ENCODE data around the gene ADGRG7.
"Not testable (repeated sequence)": the region's sequence is repeated elsewhere in the genome, so short reads cannot be mapped to it uniquely, and the experiment has no call there.

The ADGRG7 gene, protein sequence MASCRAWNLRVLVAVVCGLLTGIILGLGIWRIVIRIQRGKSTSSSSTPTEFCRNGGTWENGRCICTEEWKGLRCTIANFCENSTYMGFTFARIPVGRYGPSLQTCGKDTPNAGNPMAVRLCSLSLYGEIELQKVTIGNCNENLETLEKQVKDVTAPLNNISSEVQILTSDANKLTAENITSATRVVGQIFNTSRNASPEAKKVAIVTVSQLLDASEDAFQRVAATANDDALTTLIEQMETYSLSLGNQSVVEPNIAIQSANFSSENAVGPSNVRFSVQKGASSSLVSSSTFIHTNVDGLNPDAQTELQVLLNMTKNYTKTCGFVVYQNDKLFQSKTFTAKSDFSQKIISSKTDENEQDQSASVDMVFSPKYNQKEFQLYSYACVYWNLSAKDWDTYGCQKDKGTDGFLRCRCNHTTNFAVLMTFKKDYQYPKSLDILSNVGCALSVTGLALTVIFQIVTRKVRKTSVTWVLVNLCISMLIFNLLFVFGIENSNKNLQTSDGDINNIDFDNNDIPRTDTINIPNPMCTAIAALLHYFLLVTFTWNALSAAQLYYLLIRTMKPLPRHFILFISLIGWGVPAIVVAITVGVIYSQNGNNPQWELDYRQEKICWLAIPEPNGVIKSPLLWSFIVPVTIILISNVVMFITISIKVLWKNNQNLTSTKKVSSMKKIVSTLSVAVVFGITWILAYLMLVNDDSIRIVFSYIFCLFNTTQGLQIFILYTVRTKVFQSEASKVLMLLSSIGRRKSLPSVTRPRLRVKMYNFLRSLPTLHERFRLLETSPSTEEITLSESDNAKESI

DNA sequence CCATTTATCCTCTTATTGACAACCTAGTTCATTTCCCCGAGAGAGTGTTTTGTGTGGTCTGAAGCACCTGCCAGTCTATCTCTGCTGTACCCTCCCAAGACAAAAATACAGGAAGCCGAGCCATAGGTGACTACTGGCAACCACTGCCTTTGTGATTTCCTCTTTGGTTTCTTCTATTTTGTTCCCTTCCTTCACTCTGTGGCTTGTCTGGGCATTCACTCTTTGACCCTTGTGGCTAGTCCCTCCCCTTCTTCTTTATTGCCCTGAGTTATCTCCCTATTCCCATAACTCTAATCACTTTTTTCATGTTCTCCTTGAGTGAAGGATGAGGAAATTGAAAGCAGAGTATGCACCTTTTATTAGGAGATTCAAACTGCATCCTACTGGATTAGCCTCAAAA, at the start of gene ADGRG7:
Gene ADGRG7 (plus strand): TSS at position 297 of the 400 bp plus-strand sequence. CDS start 256 bp downstream, outside the sequence.
- no peak for DNase-seq (ENCODE audit: low spot score)

DNA sequence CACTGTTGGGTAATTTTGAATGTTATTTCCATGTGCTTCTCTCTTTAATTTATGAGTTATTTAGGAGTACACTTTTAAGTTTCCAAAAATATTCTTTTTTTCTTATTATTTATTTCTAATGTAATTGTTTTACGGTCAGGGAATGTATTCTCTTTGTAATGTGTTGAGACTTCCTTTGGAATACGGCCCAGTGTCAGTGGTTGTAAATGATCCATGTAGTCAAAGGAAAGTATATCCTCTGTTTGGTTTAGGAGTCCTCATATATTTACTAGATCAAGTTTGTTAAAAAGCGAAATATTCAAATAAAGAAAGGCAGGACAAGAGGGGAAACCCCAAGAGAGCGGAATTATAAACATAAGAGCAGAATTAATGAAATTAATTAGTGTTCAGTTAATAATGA, 49.0 kb upstream of the ADGRG7 start:
- DNase-seq (ENCODE audit: low spot score), result no peak

DNA sequence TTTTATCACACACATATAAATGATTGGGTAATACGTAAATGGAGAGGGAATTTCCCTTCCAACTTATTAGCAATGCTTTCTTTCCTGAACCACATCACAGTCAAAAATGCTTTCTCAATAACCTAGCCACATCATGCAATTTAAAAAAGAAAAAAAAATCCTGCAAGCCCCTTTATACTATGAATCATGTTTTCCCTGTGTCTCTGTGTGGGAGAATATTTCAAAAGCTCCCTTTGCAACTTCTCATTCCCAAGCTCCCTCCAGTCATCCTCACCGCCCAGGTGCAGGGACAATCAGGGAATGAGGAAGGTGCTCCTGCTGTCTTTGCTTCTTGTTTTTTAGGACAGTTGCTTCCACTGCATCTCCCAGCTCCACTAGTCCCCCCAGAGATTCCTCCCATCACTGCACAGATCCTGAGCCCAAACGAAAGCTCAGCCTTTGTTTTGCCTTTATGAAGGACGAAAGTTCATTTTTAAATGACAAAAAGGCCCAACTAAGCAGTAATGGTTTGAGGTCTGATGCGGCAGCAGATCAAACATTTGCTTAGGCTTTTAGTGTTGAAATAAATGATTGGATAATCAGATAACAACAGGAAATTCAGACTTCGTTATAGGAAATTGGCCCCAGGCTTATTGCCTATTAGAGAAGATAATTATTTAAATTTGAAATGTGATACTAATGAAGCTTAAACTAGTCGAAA, 47.8 kb upstream of the ADGRG7 start:
- DNase-seq (ENCODE audit: low spot score), result peak; percentile 57

DNA sequence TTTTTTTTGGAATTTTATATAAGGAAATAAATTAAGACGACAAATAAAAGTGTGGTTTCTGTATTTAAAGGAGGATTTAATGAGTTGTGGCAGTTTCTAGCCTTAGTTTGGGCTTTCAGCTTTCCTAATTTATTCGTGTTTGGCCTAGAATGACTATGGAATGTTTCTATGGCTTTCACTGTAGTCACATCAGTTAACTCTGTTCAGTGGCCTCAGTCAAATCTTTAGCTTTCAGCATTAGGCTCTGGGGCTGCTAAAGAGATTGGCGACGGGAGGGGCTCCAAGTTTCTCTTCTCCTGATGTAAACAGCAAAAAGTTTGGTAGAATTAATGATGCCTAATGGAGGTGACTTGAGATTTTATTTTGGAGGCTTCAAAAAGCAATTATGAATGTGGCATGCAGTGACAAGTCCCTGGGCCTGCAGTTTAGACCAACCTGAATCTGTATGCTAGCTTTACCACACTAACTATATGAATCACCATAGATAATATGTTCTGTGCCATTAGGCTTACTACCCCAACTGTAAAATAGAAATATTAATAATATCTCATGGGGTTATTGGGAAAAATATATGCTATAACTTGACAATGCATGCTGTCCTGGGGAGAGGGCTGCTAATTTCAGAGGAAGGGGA, 47.1 kb upstream of the ADGRG7 start:
- DNase-seq (ENCODE audit: low spot score), result no peak

DNA sequence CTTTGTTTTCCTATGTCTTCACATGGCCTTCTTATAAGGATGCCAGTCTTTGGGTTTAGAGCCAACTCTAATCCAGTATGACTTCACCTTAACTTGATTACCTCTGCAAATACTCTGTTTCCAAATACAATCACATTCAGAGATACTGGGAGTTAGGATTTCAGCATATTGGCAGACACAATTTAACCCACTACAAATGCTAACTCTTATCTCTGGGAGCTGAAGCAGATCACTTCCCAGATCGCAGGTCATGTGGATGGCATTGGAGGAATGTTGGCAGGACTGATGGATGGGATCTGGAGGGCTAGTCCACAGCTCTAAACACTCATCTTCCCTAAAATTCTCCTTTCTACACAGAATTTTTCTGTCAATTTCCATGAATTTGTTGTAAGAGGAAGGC, 46.2 kb upstream of the ADGRG7 start:
- no peak for DNase-seq (ENCODE audit: low spot score)

DNA sequence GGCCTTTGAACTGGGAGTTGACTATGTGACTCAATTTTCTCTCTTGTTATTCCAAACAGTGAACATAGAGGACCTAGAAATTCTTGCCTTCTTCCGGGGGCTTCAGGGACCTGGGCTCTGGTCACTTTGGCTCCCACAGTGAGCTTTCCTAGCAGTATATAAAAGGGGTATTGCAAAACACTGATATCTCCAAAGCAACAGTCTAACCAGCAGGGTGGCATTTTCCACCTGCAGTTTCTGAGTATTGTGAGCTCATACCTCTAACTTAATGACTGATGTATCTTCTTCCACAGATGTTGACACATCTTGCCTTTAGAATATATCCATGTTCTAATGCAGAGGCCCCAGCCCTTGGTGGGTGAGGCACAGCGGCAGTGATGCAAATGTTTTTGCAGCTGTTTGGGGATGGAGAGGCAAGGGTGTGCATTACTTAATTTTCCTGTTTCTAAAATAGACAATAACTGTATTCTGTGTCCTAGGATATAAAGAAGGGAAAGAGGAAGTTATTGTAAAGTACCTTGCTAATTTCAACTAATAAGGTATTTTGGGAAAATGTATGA, 45.7 kb upstream of the ADGRG7 start:
- no peak for DNase-seq (ENCODE audit: low spot score)

DNA sequence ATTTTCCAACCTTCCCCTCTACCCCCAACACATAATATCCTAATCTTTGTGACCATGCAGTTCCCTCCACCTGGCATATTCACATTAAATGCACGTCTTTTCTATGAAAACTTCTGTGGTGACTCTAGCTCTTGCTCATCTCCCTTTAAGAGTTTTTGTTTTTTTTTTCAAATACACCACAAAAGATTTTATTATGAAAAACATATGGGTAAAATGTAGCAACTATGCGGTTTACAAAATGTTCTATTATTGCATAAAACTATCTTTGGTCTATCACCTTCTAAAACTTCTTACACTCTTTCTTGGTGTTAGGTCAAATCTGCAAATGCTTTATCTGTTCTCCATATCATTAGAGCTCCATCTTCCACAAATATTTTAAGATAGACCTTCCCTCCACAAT, 38.6 kb upstream of the ADGRG7 start:
- peak; percentile 21 for DNase-seq (ENCODE audit: low spot score)

DNA sequence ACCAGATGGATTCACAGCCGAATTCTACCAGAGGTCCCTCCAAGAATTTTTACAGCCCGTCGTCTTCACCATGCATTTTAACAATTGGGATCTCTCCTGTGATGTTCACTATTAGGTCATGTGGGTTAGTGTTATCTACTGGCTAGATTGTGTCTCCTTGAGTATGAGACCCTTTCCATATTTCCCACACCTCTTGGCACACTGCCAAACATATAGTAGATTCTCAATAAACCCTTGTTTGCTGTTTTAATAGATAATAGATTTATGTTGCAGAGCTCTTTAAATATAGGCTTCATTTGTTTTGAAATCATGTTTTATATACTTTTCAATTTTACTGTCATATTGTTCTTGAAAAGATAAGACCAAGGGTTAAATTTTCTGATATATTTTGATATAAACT, 34.9 kb upstream of the ADGRG7 start:
- no peak for DNase-seq (ENCODE audit: low spot score)

DNA sequence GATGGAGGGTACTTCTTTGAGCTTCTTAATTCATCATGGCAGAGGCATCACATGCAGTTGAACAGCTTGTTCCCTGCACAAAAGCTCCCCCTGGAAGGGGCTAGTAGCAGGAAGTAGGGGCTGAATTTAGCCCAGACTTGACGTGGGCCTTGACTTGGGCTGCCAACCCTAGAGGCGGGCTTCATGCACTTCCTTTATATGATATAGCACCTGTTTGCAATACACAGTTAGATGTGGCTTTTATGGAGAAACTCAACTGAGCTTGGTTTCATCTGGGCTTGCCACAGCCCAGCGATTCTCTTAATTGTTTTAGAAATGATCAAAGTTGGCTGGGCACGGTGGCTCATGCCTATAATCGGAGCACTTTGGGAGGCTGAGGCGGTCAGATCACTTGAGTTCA, 33.7 kb upstream of the ADGRG7 start:
- no peak for DNase-seq (ENCODE audit: low spot score)

DNA sequence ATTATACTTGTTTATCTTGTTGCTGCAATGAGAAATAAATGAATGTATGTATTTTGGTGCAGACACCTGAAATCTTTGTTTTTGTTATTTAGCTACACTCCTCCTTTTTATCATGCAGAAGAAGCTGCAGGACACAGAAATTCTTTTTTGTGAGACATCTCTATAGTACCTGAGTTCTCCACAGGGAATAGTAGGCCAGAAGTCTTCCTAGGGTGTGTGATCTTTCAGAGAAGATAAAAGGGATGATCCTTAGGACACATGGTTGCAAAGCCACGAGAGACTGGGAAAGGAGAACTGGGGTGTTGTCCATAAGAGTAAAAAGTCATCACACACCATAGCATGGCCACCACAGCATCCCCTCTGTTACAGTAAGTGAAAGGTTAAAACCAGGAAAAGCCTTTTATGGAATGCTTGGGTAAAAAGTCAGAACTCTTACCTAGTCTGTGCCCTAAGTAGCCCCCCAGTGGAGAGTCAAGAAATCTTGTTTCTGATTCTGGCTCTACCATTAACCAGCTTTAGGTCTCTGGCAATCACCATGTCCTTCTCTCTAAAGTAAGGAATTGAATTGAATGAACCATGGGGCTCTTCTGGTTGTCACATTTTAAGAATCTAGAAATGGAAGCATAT, 31.9 kb upstream of the ADGRG7 start:
- DNase-seq (ENCODE audit: low spot score), result no peak

DNA sequence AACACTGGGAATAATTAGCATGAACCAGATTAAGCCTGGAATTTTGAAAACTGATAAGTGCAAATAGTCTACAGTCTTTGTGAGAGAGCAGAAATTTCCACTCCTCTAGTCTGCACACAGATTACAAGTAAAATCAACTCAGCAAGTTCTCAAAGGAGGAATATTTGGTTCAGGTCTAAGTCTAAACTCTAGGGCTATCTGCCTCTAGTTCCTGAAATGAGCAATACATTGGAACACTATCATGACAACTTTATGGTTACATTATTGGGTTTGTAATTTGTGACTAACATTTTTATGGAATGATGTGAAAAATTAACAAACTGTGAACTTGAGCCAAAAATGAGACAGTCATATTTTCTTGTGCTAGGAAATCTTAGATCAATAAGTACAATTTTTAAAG, 30.8 kb upstream of the ADGRG7 start:
- DNase-seq (ENCODE audit: low spot score), result no peak

DNA sequence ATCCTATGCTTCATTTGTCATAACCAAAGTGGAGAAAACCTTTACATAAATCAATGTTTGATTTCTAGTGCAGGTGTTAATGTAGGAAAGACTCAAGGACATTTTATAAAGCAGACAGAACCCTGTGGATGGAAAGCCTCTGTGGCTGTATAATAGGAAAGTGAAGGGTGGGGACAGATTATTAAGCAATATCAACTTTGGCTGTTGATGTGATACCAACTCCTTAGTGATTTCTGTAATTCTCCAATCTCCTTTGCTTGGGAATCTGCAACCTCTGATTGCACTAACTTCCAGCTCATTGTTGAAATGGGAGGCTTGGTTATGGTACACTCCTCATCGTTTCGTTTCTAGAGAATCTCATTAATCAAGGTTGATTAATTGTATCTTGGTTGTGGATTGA, 29.3 kb upstream of the ADGRG7 start:
- DNase-seq (ENCODE audit: low spot score), result no peak

DNA sequence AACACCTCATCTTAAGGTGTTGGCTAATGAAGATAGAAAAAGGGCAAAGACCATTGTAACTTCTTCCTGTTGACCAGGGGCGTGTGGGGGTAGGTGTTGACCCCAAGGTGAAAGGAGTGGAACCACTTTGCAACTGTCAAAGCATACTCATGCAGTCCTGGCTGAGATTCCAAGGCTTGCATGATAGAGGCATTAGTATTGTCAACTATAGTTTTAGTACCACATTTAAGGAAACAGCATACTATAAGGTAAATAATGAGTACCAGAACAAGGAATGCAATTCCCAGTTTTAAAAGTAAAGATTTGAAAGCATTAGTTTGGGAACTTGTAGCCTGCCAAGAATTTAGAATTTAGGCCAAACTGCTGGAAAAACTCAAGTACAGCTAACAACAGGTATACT, 27.8 kb upstream of the ADGRG7 start:
- DNase-seq (ENCODE audit: low spot score), result no peak

DNA sequence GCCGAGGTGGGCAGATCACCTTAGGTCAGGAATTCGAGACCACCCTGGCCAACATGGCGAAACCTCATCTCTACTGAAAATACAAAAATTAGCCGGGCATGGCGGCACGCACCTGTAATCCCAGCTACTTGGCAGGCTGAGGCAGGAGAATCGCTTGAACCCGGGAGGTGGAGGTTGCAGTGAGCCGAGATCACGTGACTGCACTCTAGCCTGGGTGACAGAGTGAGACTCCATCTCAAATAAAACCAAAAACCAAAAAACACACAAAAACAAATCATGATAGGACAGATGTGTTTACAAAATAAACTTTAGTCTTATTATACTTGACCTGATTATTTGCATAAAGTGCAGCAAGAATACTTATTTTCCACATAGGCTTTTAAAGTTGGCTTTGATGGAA, 27.2 kb upstream of the ADGRG7 start:
- not testable (repeated sequence) for DNase-seq (ENCODE audit: low spot score)

DNA sequence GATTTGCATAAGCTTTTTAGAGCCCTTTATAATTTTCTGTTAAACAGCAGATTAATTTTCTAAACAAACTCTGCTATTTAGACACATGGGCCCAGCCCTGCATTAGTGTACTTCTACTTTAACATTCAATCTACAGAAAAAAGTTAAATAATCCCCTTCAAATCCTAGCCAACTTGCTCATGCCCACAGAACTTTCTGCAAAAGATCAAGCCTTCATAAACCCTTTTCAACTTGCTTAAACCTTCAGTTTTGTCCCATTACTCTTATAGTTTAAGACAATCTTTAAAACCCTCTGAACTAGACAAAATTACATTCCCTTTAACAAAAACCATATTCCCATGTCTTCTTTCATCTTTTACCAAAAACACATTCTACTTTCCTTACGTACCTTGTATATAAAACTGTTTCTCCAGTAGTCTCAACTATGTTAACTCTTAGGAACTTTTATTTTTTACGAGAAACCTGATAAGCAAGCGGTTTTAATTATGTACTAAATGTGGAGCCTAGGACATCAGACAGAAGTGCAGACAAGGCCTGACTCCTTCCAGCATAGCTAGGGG, 25.2 kb upstream of the ADGRG7 start:
- DNase-seq (ENCODE audit: low spot score), result no peak

DNA sequence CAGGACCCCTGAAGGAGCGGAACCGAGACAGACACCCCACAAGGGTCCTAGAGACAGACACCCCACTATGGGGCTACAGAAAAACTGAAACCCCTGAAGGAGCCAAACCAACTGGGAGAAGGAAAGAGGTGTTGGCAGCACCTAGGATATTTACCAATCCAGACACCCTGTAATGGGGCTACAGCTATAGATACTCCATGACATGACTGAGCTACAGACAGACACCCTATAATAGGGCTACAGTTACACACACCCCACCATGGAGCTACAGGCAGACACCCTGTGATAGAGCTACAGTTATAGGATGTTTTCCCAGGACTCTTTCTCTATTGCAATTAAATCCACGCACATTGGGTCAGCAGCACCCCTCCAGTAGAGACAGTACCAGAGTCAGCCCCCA, 22.6 kb upstream of the ADGRG7 start:
- DNase-seq (ENCODE audit: low spot score), result no peak

DNA sequence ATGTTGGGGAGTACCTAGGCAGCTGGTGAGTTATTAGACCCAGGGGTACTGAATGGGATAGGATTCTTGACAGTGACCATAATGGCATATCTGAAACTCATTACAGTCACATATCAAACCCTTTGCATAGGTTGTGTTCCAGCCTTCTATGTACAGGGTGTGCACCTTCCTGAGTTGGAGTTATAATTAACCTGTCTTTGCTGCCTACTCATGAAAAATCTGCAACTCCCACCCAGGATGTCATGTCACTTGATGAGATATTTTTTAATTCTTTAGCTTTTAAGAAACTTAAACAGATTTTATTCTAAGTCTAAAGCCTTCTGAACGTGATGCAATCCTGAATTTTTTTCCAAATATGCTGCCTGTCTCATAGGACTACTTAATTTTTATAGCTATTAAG, 21.1 kb upstream of the ADGRG7 start:
- DNase-seq (ENCODE audit: low spot score), result no peak

DNA sequence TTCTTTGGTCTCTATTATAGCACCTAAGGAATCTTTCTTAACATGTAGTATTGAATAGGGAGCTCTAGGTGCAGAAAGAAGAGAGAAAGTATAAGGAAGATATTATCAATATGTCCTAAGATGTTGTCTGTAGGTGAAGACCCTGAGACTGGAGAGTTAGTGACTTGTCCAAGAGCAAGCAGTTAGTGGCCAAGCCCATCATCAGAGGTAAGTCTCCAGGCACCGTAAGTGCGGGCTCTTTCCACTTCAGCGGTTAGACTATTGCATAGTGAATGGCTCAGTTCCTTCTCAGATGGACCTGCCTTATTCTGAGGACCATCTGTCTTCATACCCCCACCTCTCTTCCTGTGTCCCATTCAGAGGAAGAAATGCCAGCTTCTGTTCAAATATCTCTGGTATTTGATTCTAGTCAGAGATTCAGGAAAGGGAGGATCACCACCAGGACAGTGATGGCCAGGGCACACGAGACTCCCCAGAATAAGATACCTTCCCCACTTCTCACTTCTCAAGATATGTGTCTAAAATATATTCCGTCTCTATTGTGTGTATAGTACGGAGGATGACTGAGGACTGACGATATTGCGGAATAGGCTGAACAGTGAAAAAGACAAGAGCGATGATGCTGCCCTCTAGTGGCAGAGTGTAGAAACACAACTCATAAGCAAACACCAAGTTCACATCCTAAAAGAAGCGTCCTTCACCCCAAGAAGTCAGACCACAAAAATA, 19.1 kb upstream of the ADGRG7 start:
- peak; percentile 82 for DNase-seq (ENCODE audit: low spot score)

DNA sequence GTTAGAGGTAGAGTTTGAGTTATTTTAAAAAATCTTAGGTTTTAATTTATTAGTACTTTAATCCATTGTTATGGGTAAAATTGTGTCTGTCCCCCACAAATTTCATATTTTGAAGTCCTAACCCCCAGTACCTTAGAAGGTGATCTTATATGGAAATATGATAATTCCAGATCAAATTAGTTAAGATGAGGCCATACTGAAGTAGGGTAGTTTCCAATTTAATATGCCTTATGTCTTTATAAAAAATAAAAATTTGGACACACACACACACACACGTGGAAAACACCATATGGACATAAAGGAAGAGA, 18.6 kb upstream of the ADGRG7 start:
- DNase-seq (ENCODE audit: low spot score), result no peak

DNA sequence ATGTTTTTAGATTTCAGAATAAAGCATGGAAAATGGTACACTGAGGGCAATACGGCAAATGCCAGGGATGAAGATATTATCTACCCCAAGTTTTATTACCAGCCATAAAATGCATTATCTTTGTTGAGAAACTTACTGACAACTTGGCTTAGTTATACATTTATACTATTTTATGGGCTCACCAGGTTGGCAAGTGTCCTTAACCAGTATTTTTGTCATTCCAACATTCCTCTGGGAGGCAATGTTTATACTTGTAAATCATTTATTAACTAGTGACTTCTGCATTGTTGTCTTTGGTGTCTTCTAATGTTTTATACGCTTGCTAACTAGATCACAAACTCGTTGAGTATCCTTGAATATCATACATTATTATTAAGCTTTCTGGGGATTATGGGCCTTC, 18.0 kb upstream of the ADGRG7 start:
- no peak for DNase-seq (ENCODE audit: low spot score)
